Coronary artery (tissue), 2 donors: ENCODE data around the gene BTG3.

ENCODE experiments used
- DNase-seq: peaks from one replicate; pipeline ENCODE4 v3.0.0-alpha.2; 2017; ENCODE audit warnings: low spot score
- H3K27ac ChIP-seq, 2 donors: fragments of 200-600 bp; sonication (generic); one replicate each; pipeline ENCODE4 v1.5.1; 2016 to 2019
- H3K4me3 ChIP-seq: fragments of 200-600 bp; sonication (generic); 2 replicates; pipeline ENCODE4 v1.5.1; 2016; ENCODE audit warnings: mild to moderate bottlenecking, moderate library complexity
- TF ChIP-seq, protein P1 (sequence below): fragments of 200-600 bp; sonication (generic); IDR thresholded peaks from one replicate; pipeline ENCODE4 v1.5.1; 2019; ENCODE audit warnings: antibody characterized with exemption

Gene BTG3

DNA sequence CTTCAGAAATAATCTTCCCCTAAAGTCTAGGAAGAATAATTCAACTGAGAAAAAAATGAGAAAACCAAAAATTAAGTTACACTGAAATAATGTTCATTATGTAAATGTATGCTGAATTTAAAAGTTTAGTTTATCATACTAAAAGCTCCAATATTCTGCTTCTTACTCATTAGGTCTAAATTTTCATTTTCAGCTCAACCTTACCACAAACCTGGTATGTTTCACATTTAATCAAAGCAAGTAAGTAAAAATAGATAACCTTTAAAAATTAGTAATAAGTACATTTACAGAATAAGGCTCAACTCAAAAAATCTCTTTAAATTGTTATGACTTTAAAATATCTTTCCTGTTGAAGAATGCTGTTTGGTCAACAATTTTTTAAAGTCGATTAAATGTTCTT lies 15.0 kb downstream of the BTG3 start:
- TF ChIP-seq, protein P1, sequence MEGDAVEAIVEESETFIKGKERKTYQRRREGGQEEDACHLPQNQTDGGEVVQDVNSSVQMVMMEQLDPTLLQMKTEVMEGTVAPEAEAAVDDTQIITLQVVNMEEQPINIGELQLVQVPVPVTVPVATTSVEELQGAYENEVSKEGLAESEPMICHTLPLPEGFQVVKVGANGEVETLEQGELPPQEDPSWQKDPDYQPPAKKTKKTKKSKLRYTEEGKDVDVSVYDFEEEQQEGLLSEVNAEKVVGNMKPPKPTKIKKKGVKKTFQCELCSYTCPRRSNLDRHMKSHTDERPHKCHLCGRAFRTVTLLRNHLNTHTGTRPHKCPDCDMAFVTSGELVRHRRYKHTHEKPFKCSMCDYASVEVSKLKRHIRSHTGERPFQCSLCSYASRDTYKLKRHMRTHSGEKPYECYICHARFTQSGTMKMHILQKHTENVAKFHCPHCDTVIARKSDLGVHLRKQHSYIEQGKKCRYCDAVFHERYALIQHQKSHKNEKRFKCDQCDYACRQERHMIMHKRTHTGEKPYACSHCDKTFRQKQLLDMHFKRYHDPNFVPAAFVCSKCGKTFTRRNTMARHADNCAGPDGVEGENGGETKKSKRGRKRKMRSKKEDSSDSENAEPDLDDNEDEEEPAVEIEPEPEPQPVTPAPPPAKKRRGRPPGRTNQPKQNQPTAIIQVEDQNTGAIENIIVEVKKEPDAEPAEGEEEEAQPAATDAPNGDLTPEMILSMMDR: no peak
- Histone ChIP-seq H3K27ac (no peak overlapping the region), H3K4me3 (no peak overlapping the region)
- no peak for DNase-seq

DNA sequence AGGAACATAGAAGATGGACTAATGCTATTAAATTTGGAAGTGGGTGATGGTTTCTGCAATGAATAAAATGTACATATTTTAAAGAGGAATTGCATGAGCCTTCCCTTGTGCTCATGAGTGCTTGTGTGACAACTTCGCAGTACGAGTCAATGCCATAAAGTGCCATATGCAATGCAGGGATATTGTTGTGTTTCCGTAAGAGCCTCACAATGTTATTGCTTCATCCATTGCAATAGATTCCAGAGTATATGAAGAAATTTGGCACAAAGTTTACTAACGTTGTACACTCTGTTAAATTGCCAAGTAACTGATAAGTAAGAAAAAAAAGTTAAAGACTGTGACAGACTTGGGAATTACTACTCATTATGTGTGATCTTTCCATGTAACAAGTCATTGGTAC lies 22.3 kb downstream of the BTG3 start:
- DNase-seq: no peak
- no peak overlapping the region for H3K4me3 ChIP-seq
- TF ChIP-seq, protein P1: no peak
- no peak overlapping the region for H3K27ac ChIP-seq

DNA sequence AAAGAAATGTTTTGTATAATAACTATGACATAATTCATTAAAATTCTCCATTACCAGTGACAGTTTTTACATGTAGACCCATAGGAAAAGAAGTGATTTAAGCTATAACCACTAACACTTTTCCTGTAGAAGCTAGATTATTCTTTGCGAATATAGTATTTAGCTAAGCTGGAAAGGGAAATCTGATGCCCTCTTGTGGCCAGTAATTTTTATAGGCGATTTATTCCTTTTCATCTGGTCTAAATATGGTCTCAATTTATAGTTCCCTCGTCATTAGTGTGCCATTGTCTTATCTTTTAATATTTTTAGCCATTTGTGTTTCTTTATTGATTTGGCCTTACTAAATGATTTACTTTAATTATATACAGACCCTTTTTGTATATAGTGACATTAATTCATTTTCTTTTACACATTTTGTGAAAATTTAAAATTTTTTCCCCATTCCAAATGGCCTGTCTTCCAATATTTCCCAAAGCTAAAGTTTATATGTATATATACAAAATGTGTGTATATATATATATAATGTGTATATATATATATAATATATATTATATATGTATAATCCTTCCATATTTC lies 26.7 kb downstream of the BTG3 start:
- DNase-seq: no peak
- TF ChIP-seq, protein P1: peak; percentile 36
- H3K27ac ChIP-seq: no peak overlapping the region
- no peak overlapping the region for H3K4me3 ChIP-seq

DNA sequence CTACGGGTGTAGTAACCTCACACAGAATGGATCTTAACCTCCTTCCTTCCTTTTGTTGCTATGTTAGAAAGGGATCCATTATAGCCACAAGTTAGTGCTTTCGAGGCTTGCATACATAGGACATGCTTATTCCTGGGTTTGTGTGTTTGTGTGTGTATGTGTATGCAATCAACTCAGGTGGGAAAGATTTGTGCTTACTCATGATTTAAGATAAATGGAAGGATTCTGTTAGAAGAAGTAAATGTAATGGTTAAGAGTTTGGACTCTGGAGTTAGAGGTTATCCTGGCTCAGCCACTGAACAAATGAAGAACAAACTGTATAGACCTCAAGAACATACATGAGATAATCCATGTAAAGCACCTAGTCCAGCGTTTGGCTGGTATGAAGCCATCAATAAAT lies 28.8 kb downstream of the BTG3 start:
- no peak for DNase-seq
- H3K4me3 ChIP-seq: no peak overlapping the region
- no peak overlapping the region for H3K27ac ChIP-seq
- TF ChIP-seq, protein P1: no peak

DNA sequence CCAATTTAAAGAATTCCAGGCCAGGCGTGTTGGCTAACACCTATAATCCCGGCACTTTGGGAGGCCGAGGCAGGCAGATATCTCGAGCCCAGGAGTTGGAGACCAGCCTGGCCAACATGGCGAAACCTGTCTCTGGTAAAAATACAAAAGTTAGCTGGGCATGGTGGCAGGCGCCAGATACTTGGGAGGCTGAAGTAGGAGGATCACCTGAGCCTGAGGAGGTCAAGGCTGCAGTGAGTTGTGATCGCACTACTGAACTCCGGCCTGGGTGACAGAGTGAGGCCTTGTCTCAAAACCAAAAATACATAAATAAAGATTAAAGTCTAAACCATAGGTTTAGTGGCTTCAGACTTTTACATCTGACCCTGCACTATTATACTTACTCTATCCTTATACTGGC lies 32.4 kb downstream of the BTG3 start:
- Histone ChIP-seq H3K27ac (no peak overlapping the region), H3K4me3 (no peak overlapping the region)
- DNase-seq: no peak
- TF ChIP-seq, protein P1: no peak

DNA sequence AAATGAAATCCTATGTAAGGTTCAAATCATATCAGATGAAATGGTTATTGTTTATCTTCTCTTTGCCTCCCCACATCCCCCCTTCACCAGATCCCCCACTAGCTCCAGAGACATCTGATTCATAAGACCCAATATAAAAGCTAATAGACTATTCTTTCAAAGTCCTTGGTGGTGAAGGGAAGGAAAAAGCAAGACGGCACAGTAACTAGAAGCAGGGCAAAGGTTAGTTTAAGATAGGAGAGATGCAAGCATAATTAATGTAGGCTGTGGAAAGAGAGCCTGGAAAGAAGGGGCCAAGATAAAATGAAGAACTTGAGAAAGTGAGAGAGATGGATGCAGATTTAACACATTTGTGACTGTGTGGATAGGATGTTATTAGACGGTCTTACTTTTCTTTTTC lies 33.8 kb downstream of the BTG3 start:
- TF ChIP-seq, protein P1: no peak
- no peak for DNase-seq
- Histone ChIP-seq H3K27ac (no peak overlapping the region), H3K4me3 (no peak overlapping the region)

DNA sequence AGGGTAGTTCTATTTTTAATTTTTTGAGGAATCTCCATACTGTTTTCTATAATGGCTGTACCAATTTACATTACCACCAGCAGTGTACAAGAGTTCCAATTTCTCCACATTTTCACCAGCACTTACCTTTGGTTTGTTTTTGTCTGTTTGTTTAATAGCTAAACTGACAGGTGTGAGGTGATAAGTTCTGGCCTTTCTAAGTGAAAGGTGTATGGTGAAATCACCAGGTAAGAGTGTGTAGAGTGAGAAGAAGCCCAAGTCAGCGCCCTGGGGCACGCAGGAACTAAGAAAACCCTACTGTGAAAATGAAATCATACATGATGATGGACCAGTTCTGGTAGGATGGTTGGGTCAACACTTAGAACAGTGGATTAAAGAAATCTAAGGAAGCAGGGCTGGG lies 34.5 kb downstream of the BTG3 start:
- no peak overlapping the region for H3K27ac ChIP-seq
- no peak overlapping the region for H3K4me3 ChIP-seq
- TF ChIP-seq, protein P1: no peak
- no peak for DNase-seq
